Loucy (cell line): Measurements from ENCODE around the gene UBXN7.
"Not testable (repeated sequence)": the region's sequence is repeated elsewhere in the genome, so short reads cannot be mapped to it uniquely, and the experiment has no call there.

Experiments used
- H2AFZ ChIP-seq: fragments of 200-600 bp; sonication (generic); 2 replicates; pipeline ENCODE4 v1.6.0; 2016; ENCODE audit warnings: antibody characterized with exemption, mild to moderate bottlenecking, low read length, moderate library complexity
- H3F3A ChIP-seq: fragments of 200-600 bp; 2 replicates; pipeline ENCODE4 v1.6.0; 2016; ENCODE audit warnings: antibody characterized with exemption, low read depth, mild to moderate bottlenecking
- H3K27me3 ChIP-seq: fragments of 200-600 bp; sonication (generic); 2 replicates; pipeline ENCODE4 v1.6.1; 2014; ENCODE audit warnings: low read length, mild to moderate bottlenecking; ENCODE audit not compliant: insufficient read depth, poor library complexity, severe bottlenecking
- H3K36me3 ChIP-seq: fragments of 200-600 bp; sonication (generic); 2 replicates; pipeline ENCODE4 v1.6.1; 2016; ENCODE audit warnings: low read length; ENCODE audit not compliant: insufficient read depth
- H3K4me1 ChIP-seq: fragments of 200-600 bp; sonication (generic); 2 replicates; pipeline ENCODE4 v1.5.1; 2014; ENCODE audit warnings: low read length, mild to moderate bottlenecking; ENCODE audit not compliant: insufficient read depth, poor library complexity, severe bottlenecking
- H3K4me2 ChIP-seq: fragments of 200-600 bp; sonication (generic); 2 replicates; pipeline ENCODE4 v1.6.0; 2014; ENCODE audit warnings: antibody characterized with exemption, low read length, low read depth, mild to moderate bottlenecking; ENCODE audit not compliant: poor library complexity, severe bottlenecking
- H3K4me3 ChIP-seq: fragments of 200-600 bp; sonication (generic); 2 replicates; pipeline ENCODE4 v1.5.1; 2014; ENCODE audit warnings: low read length, mild to moderate bottlenecking, mixed read lengths; ENCODE audit not compliant: poor library complexity, severe bottlenecking
- H3K79me2 ChIP-seq: fragments of 200-600 bp; sonication (generic); 2 replicates; pipeline ENCODE4 v1.6.1; 2014; ENCODE audit warnings: low read length; ENCODE audit not compliant: insufficient read depth
- H3K9ac ChIP-seq: fragments of 200-600 bp; sonication (generic); 2 replicates; pipeline ENCODE4 v1.6.0; 2014; ENCODE audit warnings: mild to moderate bottlenecking, low read depth, low read length, moderate library complexity; ENCODE audit not compliant: poor library complexity, severe bottlenecking
- H3K9me2 ChIP-seq: fragments of 200-600 bp; sonication (generic); replicated peaks from 2 replicates; pipeline ENCODE4 v1.6.1; 2016; ENCODE audit warnings: low read depth, low read length, mixed read lengths
- H3K9me3 ChIP-seq: fragments of 200-600 bp; sonication (generic); 2 replicates; pipeline ENCODE4 v1.6.1; 2014; ENCODE audit warnings: mild to moderate bottlenecking, antibody characterized with exemption, low read length, low read depth; ENCODE audit not compliant: insufficient read depth
- H4K20me1 ChIP-seq: fragments of 200-600 bp; sonication (generic); 2 replicates; pipeline ENCODE4 v1.6.0; 2014; ENCODE audit warnings: antibody characterized with exemption, low read length, mild to moderate bottlenecking; ENCODE audit not compliant: insufficient read depth, poor library complexity, severe bottlenecking
- CTCF ChIP-seq: fragments of 200-600 bp; sonication (generic); conservative IDR thresholded peaks from 2 replicates; pipeline ENCODE4 v1.5.1; 2014; ENCODE audit warnings: mild to moderate bottlenecking, antibody characterized with exemption, low read length
- EZH2phosphoT487 ChIP-seq: fragments of 200-600 bp; IDR thresholded peaks from 2 replicates; pipeline ENCODE4 v1.6.1; 2018; ENCODE audit warnings: antibody characterized with exemption, mild to moderate bottlenecking, moderate library complexity, borderline replicate concordance

Gene UBXN7

GRCh38 chr3:196440041-196440537, 7.9 kb upstream of the UBXN7 start:
- H3K9ac ChIP-seq: no peak overlapping the region
- H3K36me3 ChIP-seq: no peaks in the 10 kb centered on the region
- H3K79me2 ChIP-seq: no peaks in the 10 kb centered on the region
- TF ChIP-seq CTCF (no peak), EZH2phosphoT487 (no peak)
- H3K27me3 ChIP-seq: no peaks in the 10 kb centered on the region
- no peaks in the 10 kb centered on the region for H3K9me3 ChIP-seq
- H3K4me2 ChIP-seq: no peak overlapping the region
- no peaks in the 10 kb centered on the region for H3K9me2 ChIP-seq
- H3K4me3 ChIP-seq: no peak overlapping the region
- H2AFZ ChIP-seq: no peak overlapping the region
- no peaks in the 10 kb centered on the region for H4K20me1 ChIP-seq
- no peaks in the 10 kb centered on the region for H3F3A ChIP-seq
- H3K4me1 ChIP-seq: peaks cover 5% of the 10 kb centered on the region

GRCh38 chr3:196431181-196432136, 768 bp downstream of the UBXN7 start:
- Histone ChIP-seq H4K20me1 (peaks cover 41% of the 10 kb centered on the region), H3K9ac (peak overlapping the region; percentile 93), H3K4me2 (peak overlapping the region; percentile 94), H3K79me2 (peaks cover 58% of the 10 kb centered on the region), H3K9me3 (no peaks in the 10 kb centered on the region), H3K36me3 (no peaks in the 10 kb centered on the region), H3K9me2 (no peaks in the 10 kb centered on the region), H3F3A (no peaks in the 10 kb centered on the region), H3K27me3 (peaks cover 6% of the 10 kb centered on the region), H2AFZ (peak overlapping the region; percentile 94), H3K4me3 (peak overlapping the region; percentile 94), H3K4me1 (peaks cover 23% of the 10 kb centered on the region)
- TF ChIP-seq EZH2phosphoT487: no peak

GRCh38 chr3:196428041-196428440, 4.2 kb downstream of the UBXN7 start:
- no peak overlapping the region for H2AFZ ChIP-seq
- H4K20me1 ChIP-seq: peaks cover 62% of the 10 kb centered on the region
- no peaks in the 10 kb centered on the region for H3K36me3 ChIP-seq

GRCh38 chr3:196424421-196424820, 7.8 kb downstream of the UBXN7 start:
- Histone ChIP-seq H4K20me1 (peaks cover 63% of the 10 kb centered on the region), H3K79me2 (peaks cover 98% of the 10 kb centered on the region), H3K4me1 (peaks cover 22% of the 10 kb centered on the region)
- not testable (repeated sequence) for H3K4me2 ChIP-seq, H2AFZ ChIP-seq, H3K9me2 ChIP-seq, H3K9me3 ChIP-seq, H3F3A ChIP-seq, H3K27me3 ChIP-seq, H3K9ac ChIP-seq, H3K4me3 ChIP-seq, H3K36me3 ChIP-seq

More at GRCh38 chr3:196428041-196428440, 4.2 kb downstream of the UBXN7 start:
- no peak for TF ChIP-seq EZH2phosphoT487
- Histone ChIP-seq H3F3A (no peaks in the 10 kb centered on the region), H3K4me1 (peaks cover 27% of the 10 kb centered on the region), H3K9me2 (no peaks in the 10 kb centered on the region), H3K9ac (no peak overlapping the region), H3K79me2 (peaks cover 91% of the 10 kb centered on the region), H3K4me2 (peak overlapping the region; percentile 94), H3K27me3 (peaks cover 6% of the 10 kb centered on the region), H3K4me3 (no peak overlapping the region), H3K9me3 (no peaks in the 10 kb centered on the region)
